GM23248 (cell line): ENCODE measurements around the gene STK32B.

ENCODE experiments used
- EZH2 ChIP-seq: fragments of 200-600 bp; sonication (generic); IDR thresholded peaks from 2 replicates; pipeline ENCODE4 v1.6.1; 2018; ENCODE audit warnings: antibody characterized with exemption, mild to moderate bottlenecking; ENCODE audit not compliant: insufficient read depth, poor library complexity, severe bottlenecking
- EZH2phosphoT487 ChIP-seq: fragments of 200-600 bp; sonication (generic); IDR thresholded peaks from 2 replicates; pipeline ENCODE4 v1.6.1; 2018; ENCODE audit warnings: antibody characterized with exemption, moderate library complexity, mild to moderate bottlenecking, low read depth; ENCODE audit not compliant: insufficient read depth

DNA sequence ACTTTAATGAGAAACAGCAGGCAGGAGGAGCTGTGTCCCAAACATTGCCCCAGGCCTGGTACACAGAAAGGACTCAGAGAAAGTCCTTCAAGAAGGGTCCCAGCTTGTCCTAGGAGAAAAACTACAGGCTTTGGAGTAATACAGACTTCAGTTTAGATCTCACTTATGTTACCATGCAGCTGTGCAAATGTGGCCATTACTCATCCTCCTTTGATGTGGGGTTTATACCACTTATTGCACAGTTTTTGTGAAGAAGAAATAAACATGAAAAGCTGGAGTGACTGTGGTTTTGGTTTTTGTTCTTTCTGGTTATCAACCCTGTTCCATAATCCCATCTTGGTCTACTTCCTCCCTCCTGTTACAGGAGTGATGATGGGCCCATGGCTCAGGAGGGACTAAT, 23.9 kb upstream of the STK32B start:
- TF ChIP-seq EZH2phosphoT487 (no peak), EZH2 (no peak)
